ENCODE results near the gene PGA4. TPM values are rescaled to one million over a fixed set of nuclear protein-coding genes. Genes with fewer than 3 reads are reported as not detected.

The PGA4 gene
- total RNA-seq, 5 donors from 2014 or later (not counting 1 experiment from before 2014, with no cell fraction given) = not detected

GRCh38 chr11:61189933-61190332, 32.2 kb upstream of the PGA4 start:
- DNase-seq (no peak), ATAC-seq (replicated peaks in 1 of 4) (no peak)
- Mint-ChIP-seq H3K9me3 (no peaks in the 10 kb centered on the region), H3K27ac (no peak overlapping the region), H3K27me3 (peaks cover 0 to 4% of the 10 kb centered on the region in 2 donors), H3K36me3 (no peaks in the 10 kb centered on the region), H3K4me1 (peaks cover 0 to 5% (median 3%) of the 10 kb centered on the region in 3 donors), H3K4me3 (no peak overlapping the region)
- Histone ChIP-seq H3K4me1 (ENCODE audit: control insufficient read depth in 1 of 2, extremely low read depth in 1 of 2, insufficient read depth in 2 of 2, low read length in 2 of 2) (no peaks in the 10 kb centered on the region), H3K27ac (ENCODE audit: low read length) (no peak overlapping the region), H3K36me3 (ENCODE audit: control insufficient read depth in 2 of 2, extremely low read depth in 1 of 2, insufficient read depth in 1 of 2, low read length in 1 of 2) (no peaks in the 10 kb centered on the region), H3K4me3 (ENCODE audit: control insufficient read depth in 1 of 2, extremely low read depth in 1 of 2, low read length in 1 of 2) (no peak overlapping the region), H3K27me3 (replicated peaks in 1 of 2; ENCODE audit: control insufficient read depth in 2 of 2, extremely low read depth in 1 of 2, insufficient read depth in 2 of 2, low read length in 1 of 2) (peaks cover 0 to 27% of the 10 kb centered on the region in 2 experiments), H3K9me3 (no peaks in the 10 kb centered on the region)
- POLR2A ChIA-PET = no interaction called here
- CTCF ChIA-PET = no interaction called here
- 86% methylated on average over 8 of the region's 8 CpGs for WGBS (ENCODE audit: insufficient coverage)

DNA sequence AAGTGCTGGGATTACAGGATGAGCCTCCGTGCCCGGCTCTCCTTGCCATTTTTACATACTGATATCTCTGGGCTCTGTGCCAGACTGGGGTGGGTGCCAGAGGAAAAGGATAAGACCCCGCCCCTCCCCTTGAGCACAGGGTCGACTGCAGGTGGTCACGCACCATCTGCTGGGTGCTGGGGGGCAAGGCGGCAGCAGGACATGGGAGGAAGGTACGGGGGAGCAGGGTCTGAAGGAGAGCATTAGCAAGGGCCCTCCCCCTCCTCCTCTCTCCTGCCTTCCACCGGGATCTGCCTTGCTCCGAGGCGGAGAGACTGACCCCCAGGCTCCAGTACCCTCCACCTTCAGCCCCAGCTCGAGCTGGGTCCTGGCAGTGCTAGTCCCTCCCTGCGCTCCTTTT, 28.6 kb upstream of the PGA4 start:
- Mint-ChIP-seq H3K9me3 (no peaks in the 10 kb centered on the region), H3K27ac (no peak overlapping the region), H3K4me3 (no peak overlapping the region), H3K27me3 (peaks cover 0 to 10% of the 10 kb centered on the region in 2 donors), H3K36me3 (no peaks in the 10 kb centered on the region), H3K4me1 (no peaks in the 10 kb centered on the region)
- DNase-seq (no peak), ATAC-seq (replicated peaks in 1 of 4) (no peak)
- Histone ChIP-seq H3K36me3 (ENCODE audit: control insufficient read depth in 2 of 2, extremely low read depth in 1 of 2, insufficient read depth in 1 of 2, low read length in 1 of 2) (no peaks in the 10 kb centered on the region), H3K4me1 (ENCODE audit: control insufficient read depth in 1 of 2, extremely low read depth in 1 of 2, insufficient read depth in 2 of 2, low read length in 2 of 2) (no peaks in the 10 kb centered on the region), H3K4me3 (ENCODE audit: control insufficient read depth in 1 of 2, extremely low read depth in 1 of 2, low read length in 1 of 2) (no peak overlapping the region), H3K27ac (ENCODE audit: low read length) (no peak overlapping the region), H3K9me3 (no peaks in the 10 kb centered on the region), H3K27me3 (replicated peaks in 1 of 2; ENCODE audit: control insufficient read depth in 2 of 2, extremely low read depth in 1 of 2, insufficient read depth in 2 of 2, low read length in 1 of 2) (peaks cover 0 to 40% of the 10 kb centered on the region in 2 experiments)
- POLR2A ChIA-PET = no interaction called here
- 52% methylated on average over 6 of the region's 12 CpGs for WGBS (ENCODE audit: insufficient coverage)
- CTCF ChIA-PET = no interaction called here

DNA sequence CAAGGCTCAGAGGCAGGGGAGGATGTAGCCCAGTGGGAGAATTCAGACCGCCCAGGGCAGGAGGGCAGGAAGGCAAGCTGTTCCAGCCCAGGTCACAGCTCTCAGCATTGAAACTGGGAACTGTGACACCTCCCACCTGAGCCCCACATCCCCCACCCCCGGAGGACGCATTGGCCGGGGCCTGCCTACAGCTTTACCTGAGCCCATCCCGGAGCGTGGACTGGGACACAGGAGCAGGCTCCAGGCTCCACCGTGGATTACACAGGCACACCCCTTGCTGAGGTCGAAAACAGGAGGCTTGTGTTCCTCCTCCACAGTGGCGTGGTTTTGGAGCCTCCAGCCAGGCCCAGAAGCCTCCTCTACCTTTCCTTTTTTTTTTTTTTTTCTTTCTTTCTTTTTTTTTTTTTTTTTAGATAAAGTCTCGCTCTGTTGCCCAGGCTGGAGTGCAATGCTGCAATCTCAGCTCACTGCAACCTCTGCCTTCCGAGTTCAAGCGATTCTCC, 27.9 kb upstream of the PGA4 start:
- no peaks in the 10 kb centered on the region for H3K4me1 ChIP-seq (ENCODE audit: control insufficient read depth in 1 of 2, extremely low read depth in 1 of 2, insufficient read depth in 2 of 2, low read length in 2 of 2)
- DNase-seq (no peak), ATAC-seq (replicated peaks in 1 of 4) (no peak)
- no peak overlapping the region for H3K4me3 Mint-ChIP-seq
- no peaks in the 10 kb centered on the region for H3K36me3 ChIP-seq (ENCODE audit: control insufficient read depth in 2 of 2, extremely low read depth in 1 of 2, insufficient read depth in 1 of 2, low read length in 1 of 2)
- POLR2A ChIA-PET = no interaction called here
- no peaks in the 10 kb centered on the region for H3K9me3 Mint-ChIP-seq
- CTCF ChIA-PET = no interaction called here
- H3K27ac ChIP-seq (ENCODE audit: low read length) = no peak overlapping the region
- H3K9me3 ChIP-seq = no peaks in the 10 kb centered on the region
- no peak overlapping the region for H3K4me3 ChIP-seq (ENCODE audit: control insufficient read depth in 1 of 2, extremely low read depth in 1 of 2, low read length in 1 of 2)
- 77% methylated on average over 9 of the region's 12 CpGs for WGBS (ENCODE audit: insufficient coverage)
- no peak overlapping the region for H3K27ac Mint-ChIP-seq
- H3K27me3 Mint-ChIP-seq = peaks cover 0 to 10% of the 10 kb centered on the region in 2 donors
- peaks cover 0 to 37% of the 10 kb centered on the region in 2 experiments for H3K27me3 ChIP-seq (replicated peaks in 1 of 2; ENCODE audit: control insufficient read depth in 2 of 2, extremely low read depth in 1 of 2, insufficient read depth in 2 of 2, low read length in 1 of 2)
- no peaks in the 10 kb centered on the region for H3K4me1 Mint-ChIP-seq
- H3K36me3 Mint-ChIP-seq = no peaks in the 10 kb centered on the region

GRCh38 chr11:61194981-61195695, 27.0 kb upstream of the PGA4 start:
- peaks cover 0 to 37% of the 10 kb centered on the region in 2 experiments for H3K27me3 ChIP-seq (replicated peaks in 1 of 2; ENCODE audit: control insufficient read depth in 2 of 2, extremely low read depth in 1 of 2, insufficient read depth in 2 of 2, low read length in 1 of 2)
- WGBS (ENCODE audit: insufficient coverage) = 72% methylated on average over 6 of the region's 7 CpGs
- no peak overlapping the region for H3K27ac ChIP-seq (ENCODE audit: low read length)
- H3K9me3 Mint-ChIP-seq = no peaks in the 10 kb centered on the region
- no peak overlapping the region for H3K27ac Mint-ChIP-seq
- H3K9me3 ChIP-seq = no peaks in the 10 kb centered on the region
- H3K4me1 Mint-ChIP-seq = no peaks in the 10 kb centered on the region
- ChIA-PET POLR2A (no interaction called here), CTCF (no interaction called here)
- peaks cover 0 to 12% of the 10 kb centered on the region in 2 donors for H3K27me3 Mint-ChIP-seq
- ATAC-seq (replicated peaks in 1 of 4) (no peak), DNase-seq (no peak)
- no peaks in the 10 kb centered on the region for H3K36me3 ChIP-seq (ENCODE audit: control insufficient read depth in 2 of 2, extremely low read depth in 1 of 2, insufficient read depth in 1 of 2, low read length in 1 of 2)
- H3K4me1 ChIP-seq (ENCODE audit: control insufficient read depth in 1 of 2, extremely low read depth in 1 of 2, insufficient read depth in 2 of 2, low read length in 2 of 2) = no peaks in the 10 kb centered on the region
- no peaks in the 10 kb centered on the region for H3K36me3 Mint-ChIP-seq
- H3K4me3 Mint-ChIP-seq = no peak overlapping the region
- no peak overlapping the region for H3K4me3 ChIP-seq (ENCODE audit: control insufficient read depth in 1 of 2, extremely low read depth in 1 of 2, low read length in 1 of 2)

GRCh38 chr11:61195719-61196118, 26.4 kb upstream of the PGA4 start:
- Mint-ChIP-seq H3K27ac (no peak overlapping the region), H3K9me3 (no peaks in the 10 kb centered on the region), H3K36me3 (no peaks in the 10 kb centered on the region), H3K4me3 (no peak overlapping the region), H3K27me3 (peaks cover 0 to 18% of the 10 kb centered on the region in 2 donors), H3K4me1 (no peaks in the 10 kb centered on the region)
- Histone ChIP-seq H3K4me1 (ENCODE audit: control insufficient read depth in 1 of 2, extremely low read depth in 1 of 2, insufficient read depth in 2 of 2, low read length in 2 of 2) (no peaks in the 10 kb centered on the region), H3K36me3 (ENCODE audit: control insufficient read depth in 2 of 2, extremely low read depth in 1 of 2, insufficient read depth in 1 of 2, low read length in 1 of 2) (no peaks in the 10 kb centered on the region), H3K9me3 (no peaks in the 10 kb centered on the region), H3K27me3 (replicated peaks in 1 of 2; ENCODE audit: control insufficient read depth in 2 of 2, extremely low read depth in 1 of 2, insufficient read depth in 2 of 2, low read length in 1 of 2) (peaks cover 0 to 37% of the 10 kb centered on the region in 2 experiments), H3K27ac (ENCODE audit: low read length) (no peak overlapping the region), H3K4me3 (ENCODE audit: control insufficient read depth in 1 of 2, extremely low read depth in 1 of 2, low read length in 1 of 2) (no peak overlapping the region)
- ATAC-seq (replicated peaks in 1 of 4) (no peak), DNase-seq (no peak)
- 69% methylated on average over 2 of the region's 7 CpGs for WGBS (ENCODE audit: insufficient coverage)
- CTCF ChIA-PET = no interaction called here
- POLR2A ChIA-PET = no interaction called here

GRCh38 chr11:61198361-61198760, 23.8 kb upstream of the PGA4 start:
- POLR2A ChIA-PET = no interaction called here
- Mint-ChIP-seq H3K4me1 (no peaks in the 10 kb centered on the region), H3K9me3 (no peaks in the 10 kb centered on the region), H3K36me3 (no peaks in the 10 kb centered on the region), H3K27ac (no peak overlapping the region), H3K4me3 (no peak overlapping the region), H3K27me3 (peaks cover 10 to 23% of the 10 kb centered on the region in 2 donors)
- no peak overlapping the region for H3K4me3 ChIP-seq (ENCODE audit: control insufficient read depth in 1 of 2, extremely low read depth in 1 of 2, low read length in 1 of 2)
- no peaks in the 10 kb centered on the region for H3K4me1 ChIP-seq (ENCODE audit: control insufficient read depth in 1 of 2, extremely low read depth in 1 of 2, insufficient read depth in 2 of 2, low read length in 2 of 2)
- no peak for ATAC-seq (replicated peaks in 1 of 4)
- DNase-seq = no peak
- no peaks in the 10 kb centered on the region for H3K36me3 ChIP-seq (ENCODE audit: control insufficient read depth in 2 of 2, extremely low read depth in 1 of 2, insufficient read depth in 1 of 2, low read length in 1 of 2)
- H3K27me3 ChIP-seq (replicated peaks in 1 of 2; ENCODE audit: control insufficient read depth in 2 of 2, extremely low read depth in 1 of 2, insufficient read depth in 2 of 2, low read length in 1 of 2) = peaks cover 0 to 28% of the 10 kb centered on the region in 2 experiments
- H3K9me3 ChIP-seq = no peaks in the 10 kb centered on the region
- WGBS (ENCODE audit: insufficient coverage) = 81% methylated on average over 4 of the region's 6 CpGs
- H3K27ac ChIP-seq (ENCODE audit: low read length) = no peak overlapping the region
- CTCF ChIA-PET = no interaction called here

Measured in T-cell (primary cell).